Chondrocyte (in vitro differentiated cells): ENCODE measurements around the gene PARVB. TPM values are rescaled to one million over a fixed set of nuclear protein-coding genes. Genes with fewer than 3 reads are reported as not detected.

ENCODE experiments used
- DNase-seq: peaks from one replicate; pipeline ENCODE4 v3.0.0; 2021; ENCODE audit warnings: mixed read lengths, low spot score
- H3K27ac Mint-ChIP-seq: one replicate; pipeline ENCODE4 v1.8.0; 2021; ENCODE audit warnings: mild to moderate bottlenecking, moderate library complexity, mixed read lengths; ENCODE audit not compliant: unreplicated experiment
- H3K27me3 Mint-ChIP-seq: 2 replicates; pipeline ENCODE4 v1.8.0; 2021; ENCODE audit warnings: low read depth, mixed read lengths
- H3K36me3 Mint-ChIP-seq: 2 replicates; pipeline ENCODE4 v1.8.0; 2021; ENCODE audit warnings: low read depth, mixed read lengths
- H3K4me1 Mint-ChIP-seq: 2 replicates; pipeline ENCODE4 v1.8.0; 2021; ENCODE audit warnings: low read depth, mild to moderate bottlenecking, mixed read lengths
- H3K4me3 Mint-ChIP-seq: one replicate; pipeline ENCODE4 v1.8.0; 2021; ENCODE audit warnings: mild to moderate bottlenecking, moderate library complexity, mixed read lengths; ENCODE audit not compliant: unreplicated experiment
- H3K9me3 Mint-ChIP-seq: 2 replicates; pipeline ENCODE4 v1.8.0; 2021; ENCODE audit warnings: low read depth, mixed read lengths
- total RNA-seq: library from RNA; stranded (reverse); gene quantifications from 3 replicates; pipeline ENCODE4 v1.2.1, GENCODE V29; 2021
- TF ChIP-seq, protein P1 (sequence below): fragments of 200-600 bp; sonication (generic); IDR thresholded peaks from 2 replicates; pipeline ENCODE4 v1.5.0; 2021; ENCODE audit warnings: antibody characterized with exemption, mild to moderate bottlenecking, moderate library complexity

The PARVB gene
- total RNA-seq, 1 donor from 2014 or later, result 33.6 TPM

DNA sequence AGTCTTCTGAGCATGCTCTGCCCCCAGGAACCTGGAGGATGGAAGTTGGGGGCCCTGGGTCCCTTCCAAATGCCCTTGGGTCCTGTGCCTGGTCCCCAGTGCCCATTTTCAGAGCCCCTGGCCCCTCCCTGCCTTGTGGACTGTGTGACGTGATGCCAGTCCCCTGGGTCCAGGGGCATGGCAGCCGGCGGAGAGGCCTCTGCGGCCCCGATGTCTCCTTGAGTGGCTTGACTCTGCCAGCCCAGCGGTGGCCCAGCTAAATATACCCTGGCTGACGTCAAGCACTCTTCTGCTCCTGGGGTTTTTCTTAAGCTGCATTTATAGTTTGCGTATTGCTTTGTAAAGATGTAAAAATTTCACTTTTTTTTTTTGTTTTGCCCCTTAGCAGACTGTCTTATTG lies 121.4 kb downstream of the PARVB start:
- Mint-ChIP-seq H3K4me1 (peaks cover 55% of the 10 kb centered on the region), H3K36me3 (peaks cover 2% of the 10 kb centered on the region), H3K4me3 (no peak overlapping the region), H3K27me3 (no peaks in the 10 kb centered on the region), H3K9me3 (no peaks in the 10 kb centered on the region), H3K27ac (peak overlapping the region; percentile 51)
- DNase-seq, result no peak
- TF ChIP-seq, protein P1, sequence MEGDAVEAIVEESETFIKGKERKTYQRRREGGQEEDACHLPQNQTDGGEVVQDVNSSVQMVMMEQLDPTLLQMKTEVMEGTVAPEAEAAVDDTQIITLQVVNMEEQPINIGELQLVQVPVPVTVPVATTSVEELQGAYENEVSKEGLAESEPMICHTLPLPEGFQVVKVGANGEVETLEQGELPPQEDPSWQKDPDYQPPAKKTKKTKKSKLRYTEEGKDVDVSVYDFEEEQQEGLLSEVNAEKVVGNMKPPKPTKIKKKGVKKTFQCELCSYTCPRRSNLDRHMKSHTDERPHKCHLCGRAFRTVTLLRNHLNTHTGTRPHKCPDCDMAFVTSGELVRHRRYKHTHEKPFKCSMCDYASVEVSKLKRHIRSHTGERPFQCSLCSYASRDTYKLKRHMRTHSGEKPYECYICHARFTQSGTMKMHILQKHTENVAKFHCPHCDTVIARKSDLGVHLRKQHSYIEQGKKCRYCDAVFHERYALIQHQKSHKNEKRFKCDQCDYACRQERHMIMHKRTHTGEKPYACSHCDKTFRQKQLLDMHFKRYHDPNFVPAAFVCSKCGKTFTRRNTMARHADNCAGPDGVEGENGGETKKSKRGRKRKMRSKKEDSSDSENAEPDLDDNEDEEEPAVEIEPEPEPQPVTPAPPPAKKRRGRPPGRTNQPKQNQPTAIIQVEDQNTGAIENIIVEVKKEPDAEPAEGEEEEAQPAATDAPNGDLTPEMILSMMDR, result no peak

DNA sequence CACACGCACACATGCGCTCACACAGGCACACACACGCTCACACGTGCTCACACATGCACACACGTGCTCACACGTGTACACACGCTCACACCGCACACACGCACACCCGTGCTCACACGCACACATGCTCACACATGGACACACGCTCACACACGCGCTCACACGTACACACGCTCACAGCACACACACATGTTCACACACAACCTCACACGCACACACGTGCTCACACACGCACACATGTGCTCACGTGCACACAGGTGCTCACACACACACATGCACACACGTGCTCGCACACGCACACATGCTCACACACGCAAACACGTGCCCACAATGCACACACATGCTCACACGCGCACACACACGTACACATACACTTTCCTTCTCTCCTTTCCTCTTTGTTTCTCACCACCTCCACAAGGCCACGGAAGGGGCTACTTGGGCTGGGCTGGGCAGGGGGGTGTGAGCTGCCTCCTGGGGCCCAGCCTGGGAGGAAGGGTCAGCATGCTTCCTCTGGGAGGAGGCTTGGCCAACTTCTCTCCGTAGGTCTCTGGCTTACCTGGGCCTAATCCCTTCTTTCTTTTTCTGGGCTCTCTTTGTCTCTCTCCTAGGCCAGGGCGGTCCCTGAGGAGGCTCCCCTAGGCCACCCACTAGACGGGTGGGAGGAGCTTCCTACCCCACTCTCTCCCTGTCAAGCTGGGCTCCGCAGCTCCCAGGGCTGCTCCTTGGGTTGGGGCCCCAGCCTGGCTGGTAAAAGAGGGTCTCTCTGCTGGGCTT lies 122.2 kb downstream of the PARVB start:
- DNase-seq, result no peak
- TF ChIP-seq, protein P1, result no peak
- H3K4me1 Mint-ChIP-seq, result peaks cover 59% of the 10 kb centered on the region
- H3K4me3 Mint-ChIP-seq, result no peak overlapping the region
- no peak overlapping the region for H3K27ac Mint-ChIP-seq
- H3K36me3 Mint-ChIP-seq, result peaks cover 4% of the 10 kb centered on the region
- no peaks in the 10 kb centered on the region for H3K27me3 Mint-ChIP-seq
- H3K9me3 Mint-ChIP-seq, result no peaks in the 10 kb centered on the region

DNA sequence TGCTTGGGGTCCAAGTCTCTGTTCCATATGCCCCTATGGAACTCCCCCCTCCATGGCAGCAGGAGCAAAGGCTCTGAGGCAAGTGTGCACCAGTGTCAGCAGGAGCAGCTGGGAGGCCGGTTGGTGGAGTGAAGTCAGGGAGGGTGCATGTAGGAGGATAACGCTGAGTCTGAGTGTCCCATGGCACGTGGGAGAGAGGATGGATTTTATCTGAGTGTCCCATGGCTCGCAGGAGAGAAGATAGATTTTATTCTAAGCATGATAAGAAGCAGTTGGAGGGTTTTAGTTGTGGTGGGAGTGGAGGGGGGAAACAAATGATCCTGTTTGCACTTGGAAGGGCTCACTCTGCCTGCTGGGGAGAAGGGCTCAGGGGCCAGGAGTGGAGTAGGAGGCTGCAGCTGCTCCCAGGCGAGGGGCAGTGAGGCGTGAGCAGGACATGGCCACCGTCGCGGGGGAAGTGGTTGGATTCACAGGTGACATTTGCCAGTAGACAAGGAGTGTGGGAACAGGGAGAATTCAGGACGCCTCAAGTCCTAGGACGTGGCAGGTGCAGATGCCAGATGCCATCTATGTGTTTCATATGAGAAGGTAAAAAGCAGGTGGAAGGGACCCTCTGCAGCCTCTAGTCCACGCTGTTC lies 123.0 kb downstream of the PARVB start:
- no peak for DNase-seq
- TF ChIP-seq, protein P1, result no peak
- Mint-ChIP-seq H3K4me3 (peak overlapping the region; percentile 19), H3K27me3 (no peaks in the 10 kb centered on the region), H3K36me3 (peaks cover 7% of the 10 kb centered on the region), H3K27ac (peak overlapping the region; percentile 77), H3K4me1 (peaks cover 65% of the 10 kb centered on the region), H3K9me3 (no peaks in the 10 kb centered on the region)

DNA sequence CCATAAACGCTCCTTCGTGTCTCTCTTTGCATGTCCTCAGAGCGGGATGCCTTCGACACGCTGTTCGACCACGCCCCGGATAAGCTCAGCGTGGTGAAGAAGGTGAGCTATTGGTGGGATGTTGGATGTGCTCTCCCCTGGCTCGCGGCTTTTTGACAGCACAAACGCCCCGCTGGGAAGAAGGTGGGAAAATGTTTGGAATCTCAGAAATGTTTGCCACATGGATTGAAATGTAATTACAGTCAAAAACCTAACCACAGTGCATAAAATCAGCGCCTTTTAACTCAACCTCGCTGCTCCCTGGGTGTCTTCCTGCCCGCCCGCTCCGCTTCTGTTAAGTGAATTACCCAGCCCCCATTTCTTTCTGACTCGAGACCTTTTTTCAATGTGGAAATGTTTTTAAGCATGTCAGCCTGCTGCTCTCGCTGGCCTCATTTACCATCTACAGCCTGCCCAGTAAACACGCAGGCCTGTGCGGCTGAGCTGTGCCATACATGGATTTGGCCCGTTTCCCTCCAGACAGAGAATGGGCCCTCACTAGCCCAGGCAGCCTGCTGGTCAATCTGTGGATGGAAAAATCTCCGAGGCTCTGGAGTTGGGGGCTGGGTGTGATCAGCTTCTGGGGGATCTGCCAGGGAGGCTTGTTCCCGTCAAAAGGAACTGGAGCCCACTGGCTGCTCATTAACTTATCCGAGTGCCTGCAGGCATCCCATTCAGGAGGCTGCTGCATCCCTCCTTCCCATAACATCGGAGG lies 123.9 kb downstream of the PARVB start:
- peaks cover 62% of the 10 kb centered on the region for H3K4me1 Mint-ChIP-seq
- H3K4me3 Mint-ChIP-seq, result peak overlapping the region; percentile 26
- DNase-seq, result no peak
- TF ChIP-seq, protein P1, result peak; percentile 28
- H3K27me3 Mint-ChIP-seq, result no peaks in the 10 kb centered on the region
- peak overlapping the region; percentile 81 for H3K27ac Mint-ChIP-seq
- peaks cover 5% of the 10 kb centered on the region for H3K36me3 Mint-ChIP-seq
- no peaks in the 10 kb centered on the region for H3K9me3 Mint-ChIP-seq

DNA sequence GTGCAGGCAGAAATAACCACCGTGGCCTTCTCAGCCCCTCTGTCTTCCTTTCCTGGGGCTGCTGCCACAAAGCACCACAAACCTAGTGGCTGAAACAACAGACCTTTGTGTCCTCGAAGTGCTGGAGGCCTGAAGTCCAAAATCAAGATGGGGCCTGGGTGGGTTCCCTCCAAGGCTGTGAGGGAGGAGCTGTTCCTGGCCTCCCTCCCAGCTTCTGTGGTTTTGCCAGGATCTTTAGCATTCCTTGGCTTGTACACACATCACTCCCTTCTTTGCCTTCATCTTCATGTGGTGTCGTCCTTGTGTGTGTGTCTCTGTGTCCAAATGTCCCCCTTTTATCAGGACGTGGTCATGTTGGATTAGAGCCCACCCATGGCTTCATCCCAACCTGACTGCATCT lies 127.6 kb downstream of the PARVB start:
- TF ChIP-seq, protein P1, result no peak
- Mint-ChIP-seq H3K9me3 (no peaks in the 10 kb centered on the region), H3K4me3 (no peak overlapping the region), H3K27me3 (no peaks in the 10 kb centered on the region), H3K4me1 (peaks cover 33% of the 10 kb centered on the region), H3K36me3 (peaks cover 6% of the 10 kb centered on the region), H3K27ac (no peak overlapping the region)
- no peak for DNase-seq
